ENCODE data around the gene DPF3. TPM values are rescaled to one million over a fixed set of nuclear protein-coding genes. Genes with fewer than 3 reads are reported as not detected.

Gene DPF3
- total RNA-seq, 3 donors from 2014 or later (not counting 1 experiment from before 2014, with no cell fraction given) = 1.4 to 1.8 (median 1.4) TPM

DNA sequence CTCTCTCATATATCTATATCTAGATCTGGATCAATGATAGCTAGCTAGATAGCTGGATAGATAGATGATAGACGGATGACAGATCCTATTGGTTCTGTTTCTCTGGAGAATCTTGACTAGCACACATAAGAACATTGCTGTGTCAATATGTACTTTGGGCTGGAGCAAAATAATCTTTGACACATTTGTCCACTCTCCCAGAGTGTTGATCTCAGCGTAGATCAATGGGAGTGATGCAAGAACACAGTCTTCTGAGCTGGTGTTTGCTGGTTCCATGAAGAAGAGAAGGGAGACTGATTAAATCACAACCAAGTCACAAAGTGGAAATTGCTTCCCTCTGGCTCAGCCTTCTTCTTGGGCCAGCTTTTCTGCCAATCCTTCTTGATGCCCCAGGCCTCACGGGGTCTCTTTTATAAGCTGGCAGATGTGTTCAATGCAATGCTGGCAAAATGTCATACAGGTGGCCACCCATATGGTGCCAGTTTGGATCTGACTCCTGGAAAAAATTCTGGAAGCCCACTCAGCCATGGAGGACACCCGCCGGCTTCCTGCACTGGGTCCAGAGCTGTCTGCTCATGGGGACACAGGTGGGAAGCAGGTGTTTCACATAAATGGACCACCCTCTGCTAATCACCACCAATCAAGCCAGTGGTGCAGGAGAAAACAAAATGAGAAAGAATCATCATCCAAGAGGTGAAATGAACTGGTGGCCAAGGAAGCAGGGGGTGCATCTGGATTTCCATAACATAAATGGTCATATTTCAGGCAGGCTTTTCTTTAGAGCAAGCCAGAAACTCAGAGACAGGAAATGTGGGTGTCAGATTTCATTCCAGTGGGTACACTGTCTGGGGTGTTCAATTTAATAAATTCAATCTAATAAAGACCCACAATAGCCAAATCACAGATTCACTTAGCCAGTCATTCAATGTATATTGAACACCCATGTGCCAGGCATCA, 310.3 kb downstream of the DPF3 start:
- H3K36me3 ChIP-seq (ENCODE audit: control insufficient read depth, insufficient read depth, low read length) = no peaks in the 10 kb centered on the region
- 96% methylated on average over 5 of the region's 5 CpGs for WGBS (ENCODE audit: insufficient coverage)
- H3K4me3 ChIP-seq (ENCODE audit: low read length) = no peak overlapping the region
- no peaks in the 10 kb centered on the region for H3K9me3 ChIP-seq (ENCODE audit: control insufficient read depth, insufficient read depth, low read length)
- intact Hi-C loops (cut with micrococcal nuclease) = no loop called here
- ATAC-seq (no peak), DNase-seq (no peak)
- H3K27ac ChIP-seq (ENCODE audit: low read length) = no peak overlapping the region
- no peaks in the 10 kb centered on the region for H3K4me1 ChIP-seq (ENCODE audit: control insufficient read depth, insufficient read depth, low read length)
- H3K4me3 Mint-ChIP-seq = no peak overlapping the region
- TF ChIP-seq CTCF (IDR thresholded peaks at IDR 0.05) = no peak
- peaks cover 9% of the 10 kb centered on the region for H3K36me3 Mint-ChIP-seq
- no peak overlapping the region for H3K27ac Mint-ChIP-seq
- H3K27me3 Mint-ChIP-seq (ENCODE audit: low read depth in 2 of 2) = peaks cover 76 to 91% of the 10 kb centered on the region in 2 donors
- peaks cover 5% of the 10 kb centered on the region for H3K27me3 ChIP-seq (ENCODE audit: control insufficient read depth, insufficient read depth, low read length)
- H3K9me3 Mint-ChIP-seq = no peaks in the 10 kb centered on the region
- H3K4me1 Mint-ChIP-seq = peaks cover 0 to 4% of the 10 kb centered on the region in 2 donors

GRCh38 chr14:72582582-72582981, 311.3 kb downstream of the DPF3 start:
- intact Hi-C loops (cut with micrococcal nuclease) = no loop called here
- DNase-seq (no peak), ATAC-seq (no peak)
- TF ChIP-seq CTCF (IDR thresholded peaks at IDR 0.05) = no peak
- no peaks in the 10 kb centered on the region for H3K36me3 ChIP-seq (ENCODE audit: control insufficient read depth, insufficient read depth, low read length)
- H3K4me3 ChIP-seq (ENCODE audit: low read length) = no peak overlapping the region
- Mint-ChIP-seq H3K27ac (no peak overlapping the region), H3K9me3 (no peaks in the 10 kb centered on the region), H3K36me3 (peaks cover 9% of the 10 kb centered on the region), H3K4me3 (no peak overlapping the region), H3K27me3 (ENCODE audit: low read depth in 2 of 2) (peaks cover 76 to 91% of the 10 kb centered on the region in 2 donors), H3K4me1 (peaks cover 0 to 4% of the 10 kb centered on the region in 2 donors)
- H3K27ac ChIP-seq (ENCODE audit: low read length) = no peak overlapping the region
- 100% methylated on average over 1 of the region's 1 CpG for WGBS (ENCODE audit: insufficient coverage)
- no peaks in the 10 kb centered on the region for H3K4me1 ChIP-seq (ENCODE audit: control insufficient read depth, insufficient read depth, low read length)
- H3K9me3 ChIP-seq (ENCODE audit: control insufficient read depth, insufficient read depth, low read length) = no peaks in the 10 kb centered on the region
- H3K27me3 ChIP-seq (ENCODE audit: control insufficient read depth, insufficient read depth, low read length) = peaks cover 5% of the 10 kb centered on the region

DNA sequence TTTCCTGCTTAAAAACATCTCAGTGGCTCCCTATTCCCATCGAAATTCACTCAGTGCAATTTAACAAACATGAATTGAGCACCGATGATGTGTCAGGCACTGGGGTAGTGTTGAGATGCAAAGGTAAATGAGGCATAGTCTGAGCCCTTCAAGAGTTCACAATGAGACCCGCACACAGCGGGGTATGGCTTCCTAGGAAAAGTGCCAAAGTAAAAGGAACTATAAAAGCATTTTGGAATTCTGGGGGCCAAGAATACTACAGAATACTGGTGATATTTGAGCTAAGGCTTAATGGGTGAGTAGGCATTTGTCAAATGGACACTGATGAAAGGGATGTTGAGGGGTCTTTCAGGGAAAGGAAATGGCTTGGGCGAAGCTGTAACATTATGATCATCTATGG, 315.4 kb downstream of the DPF3 start:
- Histone ChIP-seq H3K27me3 (ENCODE audit: control insufficient read depth, insufficient read depth, low read length) (peaks cover 7% of the 10 kb centered on the region), H3K36me3 (ENCODE audit: control insufficient read depth, insufficient read depth, low read length) (no peaks in the 10 kb centered on the region), H3K4me1 (ENCODE audit: control insufficient read depth, insufficient read depth, low read length) (no peaks in the 10 kb centered on the region), H3K4me3 (ENCODE audit: low read length) (no peak overlapping the region), H3K27ac (ENCODE audit: low read length) (no peak overlapping the region), H3K9me3 (ENCODE audit: control insufficient read depth, insufficient read depth, low read length) (no peaks in the 10 kb centered on the region)
- H3K27ac Mint-ChIP-seq = no peak overlapping the region
- 100% methylated on average over 4 of the region's 5 CpGs for WGBS (ENCODE audit: insufficient coverage)
- TF ChIP-seq CTCF (IDR thresholded peaks at IDR 0.05) = no peak
- no peak for DNase-seq
- intact Hi-C loops (cut with micrococcal nuclease) = no loop called here
- H3K9me3 Mint-ChIP-seq = no peaks in the 10 kb centered on the region
- H3K36me3 Mint-ChIP-seq = no peaks in the 10 kb centered on the region
- H3K4me1 Mint-ChIP-seq = no peaks in the 10 kb centered on the region
- peaks cover 68 to 90% of the 10 kb centered on the region in 2 donors for H3K27me3 Mint-ChIP-seq (ENCODE audit: low read depth in 2 of 2)
- no peak for ATAC-seq
- H3K4me3 Mint-ChIP-seq = no peak overlapping the region
